Activated CD8-positive, alpha-beta T cell treated with anti-CD3 and anti-CD28 coated beads, Interleukin-2, amount 10 ng/mL, durations not matched to agents 7 days and 5 days (primary cell): ENCODE measurements around the gene ERGIC1. TPM values are rescaled to one million over a fixed set of nuclear protein-coding genes. Genes with fewer than 3 reads are reported as not detected.
"Not testable (repeated sequence)": the region's sequence is repeated elsewhere in the genome, so short reads cannot be mapped to it uniquely, and the experiment has no call there.

ENCODE experiments used
- ATAC-seq: fragments of 150-1000 bp; cut with Tn5 transposase; one replicate; pipeline ENCODE4 v1.10.0; 2021; ENCODE audit warnings: moderate library complexity
- CTCF ChIA-PET: fragments of 350-600 bp; sonication (Branson Sonifier 250); formaldehyde crosslinking; loops from one replicate; lab custom pipeline; 2021; ENCODE audit warnings: antibody characterized with exemption; lab: Charles Lee
- POLR2A ChIA-PET: fragments of 350-600 bp; sonication (Branson Sonifier 250); formaldehyde crosslinking; loops from one replicate; lab custom pipeline; 2021; ENCODE audit warnings: antibody characterized with exemption; lab: Charles Lee
- DNase-seq: peaks from one replicate; pipeline ENCODE4 v3.0.0-alpha.2; 2020
- H3K27ac Mint-ChIP-seq: one replicate; pipeline ENCODE4 v1.8.0; 2021; ENCODE audit warnings: mild to moderate bottlenecking, mixed read lengths
- H3K27me3 Mint-ChIP-seq: one replicate; pipeline ENCODE4 v1.8.0; 2021; ENCODE audit warnings: low read depth, mixed read lengths
- H3K36me3 Mint-ChIP-seq: one replicate; pipeline ENCODE4 v1.8.0; 2021; ENCODE audit warnings: low read depth, mixed read lengths
- H3K4me1 Mint-ChIP-seq: one replicate; pipeline ENCODE4 v1.8.0; 2021; ENCODE audit warnings: low read depth, mixed read lengths
- H3K4me3 Mint-ChIP-seq: one replicate; pipeline ENCODE4 v1.8.0; 2021; ENCODE audit warnings: mild to moderate bottlenecking, mixed read lengths
- H3K9me3 Mint-ChIP-seq: one replicate; pipeline ENCODE4 v1.8.0; 2022; ENCODE audit warnings: mixed read lengths; ENCODE audit not compliant: insufficient read depth
- total RNA-seq, 2 experiments: library from RNA; stranded (reverse); gene quantifications; one replicate each; pipeline ENCODE4 v1.2.3, GENCODE V29; 2021

Gene ERGIC1
- total RNA-seq, 2 experiments from 2014 or later, result 50.4 to 52.7 TPM

DNA sequence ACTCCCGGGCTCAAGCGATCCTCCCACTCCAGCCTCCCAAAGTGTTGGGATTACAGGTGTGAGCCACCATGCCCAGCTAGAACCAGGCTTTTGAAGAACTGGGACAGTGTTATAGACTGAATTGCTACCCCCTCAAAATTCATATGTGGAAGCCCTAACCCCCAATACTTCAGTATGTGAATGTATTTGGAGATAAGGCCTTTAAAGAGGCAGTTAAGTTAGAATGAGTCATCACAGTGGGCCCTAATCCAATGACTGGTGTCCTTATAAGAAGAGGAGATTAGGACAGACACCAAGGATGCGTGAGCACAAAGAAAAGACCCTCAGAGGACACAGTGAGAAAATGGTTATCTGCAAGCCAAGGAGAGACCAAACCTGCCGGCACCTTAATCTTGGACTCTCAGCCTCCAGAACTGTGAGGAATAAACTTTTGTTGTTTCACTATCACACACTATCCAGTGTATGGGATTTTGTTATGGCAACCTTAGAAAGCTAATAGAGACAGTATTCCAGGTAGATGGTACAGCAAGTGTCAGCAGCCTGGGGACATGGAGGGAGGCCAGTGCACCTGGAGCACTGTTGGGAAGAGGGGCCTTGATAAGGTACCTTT, 31.4 kb upstream of the ERGIC1 start:
- DNase-seq (no peak), ATAC-seq (no peak)
- Mint-ChIP-seq H3K4me1 (peaks cover 17% of the 10 kb centered on the region), H3K4me3 (no peak overlapping the region), H3K36me3 (no peaks in the 10 kb centered on the region), H3K27ac (no peak overlapping the region), H3K9me3 (no peaks in the 10 kb centered on the region), H3K27me3 (no peaks in the 10 kb centered on the region)
- ChIA-PET CTCF (no interaction called here), POLR2A (interaction anchor here (1.1 to 1.4 kb wide), 2 partner anchors 26 to 32 kb away, joined by 3 to 9 read pairs; partner anchors contain the start of gene DUSP1)

DNA sequence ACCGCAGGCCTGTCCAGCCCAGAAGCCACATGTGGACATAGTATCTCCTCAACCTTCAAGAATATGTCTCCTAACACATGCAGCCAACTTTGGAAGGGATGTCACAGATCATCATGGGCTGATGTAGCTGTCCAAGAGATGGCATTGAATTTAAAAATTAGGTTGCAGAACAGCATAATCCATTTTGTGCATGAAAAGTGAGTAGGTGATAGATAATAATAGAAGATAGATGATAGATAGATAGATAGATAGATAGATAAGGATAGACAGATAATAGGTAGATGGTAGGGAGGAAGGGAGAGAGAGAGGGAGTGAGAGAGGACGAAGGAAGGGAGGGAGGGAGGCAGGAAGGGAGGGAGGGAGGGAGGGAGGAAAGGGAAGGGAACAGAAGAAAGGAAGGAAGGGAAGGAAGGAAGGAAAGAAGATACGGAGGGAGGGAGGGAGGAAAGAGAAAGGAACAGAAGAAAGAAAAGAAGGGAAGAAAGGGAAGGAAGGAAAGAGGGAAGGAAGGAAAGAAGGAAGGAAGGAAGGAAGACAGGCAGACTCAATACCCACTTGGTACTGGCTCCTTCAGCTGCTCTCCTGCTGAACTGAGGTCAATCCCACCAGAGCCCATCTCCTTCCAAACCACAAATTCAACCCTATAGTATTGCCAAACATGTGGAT, 28.9 kb upstream of the ERGIC1 start:
- Mint-ChIP-seq H3K36me3 (no peaks in the 10 kb centered on the region), H3K4me3 (no peak overlapping the region), H3K4me1 (peaks cover 18% of the 10 kb centered on the region), H3K27ac (no peak overlapping the region), H3K27me3 (no peaks in the 10 kb centered on the region), H3K9me3 (no peaks in the 10 kb centered on the region)
- ChIA-PET POLR2A (no interaction called here), CTCF (interaction anchor here (1.4 kb wide), 1 partner anchor 90 kb away, joined by 5 read pairs; no protein-coding TSS in a partner anchor)
- DNase-seq (no peak), ATAC-seq (no peak)

DNA sequence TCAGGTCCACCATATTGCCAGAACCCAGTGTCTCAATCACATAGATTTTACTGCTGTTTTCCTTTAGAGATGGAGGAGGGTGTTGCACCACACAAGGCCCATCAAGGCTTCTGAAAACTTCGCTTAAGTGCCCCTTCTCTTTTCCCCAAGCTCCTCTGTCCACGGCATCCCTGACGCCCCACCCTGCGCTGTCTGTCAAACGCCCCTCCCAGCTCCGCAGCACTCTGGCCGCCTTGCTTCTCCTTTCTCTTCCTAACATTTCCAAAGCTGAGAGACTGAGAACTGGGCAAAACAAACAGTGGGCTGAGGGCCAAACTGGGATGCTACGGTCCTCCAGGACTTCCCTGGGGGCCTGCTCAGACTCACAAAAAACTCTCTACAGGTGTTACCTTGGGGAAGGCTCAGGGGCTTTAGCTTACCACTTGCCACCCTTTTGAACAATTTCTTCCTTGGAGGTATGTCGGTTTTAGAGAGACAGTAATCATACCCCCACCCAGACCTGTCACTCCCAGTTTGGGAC, 28.3 kb upstream of the ERGIC1 start:
- ChIA-PET POLR2A (no interaction called here), CTCF (interaction anchor here (1.1 to 1.4 kb wide), 2 partner anchors 30 to 91 kb away, joined by 3 to 5 read pairs; no protein-coding TSS in a partner anchor)
- no peak overlapping the region for H3K27ac Mint-ChIP-seq
- DNase-seq (no peak), ATAC-seq (no peak)
- H3K9me3 Mint-ChIP-seq, result no peaks in the 10 kb centered on the region
- no peak overlapping the region for H3K4me3 Mint-ChIP-seq
- no peaks in the 10 kb centered on the region for H3K36me3 Mint-ChIP-seq
- peaks cover 18% of the 10 kb centered on the region for H3K4me1 Mint-ChIP-seq
- no peaks in the 10 kb centered on the region for H3K27me3 Mint-ChIP-seq

DNA sequence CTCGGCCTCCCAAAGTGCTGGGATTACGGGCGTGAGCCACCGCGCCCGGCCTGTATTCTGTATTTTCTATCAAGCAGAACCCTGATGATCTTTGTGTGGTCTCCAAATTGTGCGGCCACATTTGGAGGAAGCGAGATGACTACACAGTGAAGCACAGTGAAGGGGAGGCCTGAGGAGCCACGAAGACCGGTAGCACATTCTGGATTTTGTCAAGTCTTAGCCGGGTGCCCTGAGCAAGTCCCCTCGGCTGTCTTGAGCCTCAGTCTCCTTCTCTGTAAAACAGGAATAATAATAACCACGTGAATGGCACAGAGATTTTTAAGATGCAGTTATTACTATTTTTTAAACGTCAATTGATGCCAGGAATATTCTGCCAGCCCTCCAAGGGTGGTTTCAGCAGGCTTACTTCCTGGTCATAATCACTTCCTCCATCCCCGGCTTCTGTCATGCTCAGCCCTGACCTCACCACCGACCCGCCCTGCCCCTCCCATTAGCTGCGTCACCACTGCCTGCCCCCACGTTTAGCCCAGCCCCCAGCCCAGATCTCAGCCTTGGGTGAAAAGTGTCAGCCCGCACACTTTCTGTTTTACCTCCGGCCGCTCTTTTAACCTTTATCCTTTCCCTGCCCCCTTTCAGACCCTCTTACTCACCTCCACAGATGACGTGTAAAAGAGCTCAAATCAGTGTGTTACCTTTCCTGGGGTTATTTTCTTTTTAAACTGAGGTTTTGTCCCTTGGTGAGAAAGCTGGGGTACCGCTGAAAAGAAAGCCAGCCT, 27.0 kb upstream of the ERGIC1 start:
- Mint-ChIP-seq H3K4me3 (peak overlapping the region; percentile 66), H3K27ac (peak overlapping the region; percentile 88), H3K36me3 (no peaks in the 10 kb centered on the region), H3K4me1 (peaks cover 18% of the 10 kb centered on the region), H3K27me3 (no peaks in the 10 kb centered on the region), H3K9me3 (no peaks in the 10 kb centered on the region)
- ChIA-PET POLR2A (interaction anchor here (0.7 to 1.9 kb wide), 5 partner anchors 13 to 36 kb away, joined by 4 to 17 read pairs (median 5); partner anchors contain the start of gene DUSP1), CTCF (interaction anchor here (0.9 to 1.5 kb wide), 7 partner anchors 10 to 152 kb away, joined by 3 to 10 read pairs (median 4); partner anchors contain the start of genes DUSP1 and RPL26L1)
- DNase-seq (peak; percentile 94), ATAC-seq (peak; percentile 96)

DNA sequence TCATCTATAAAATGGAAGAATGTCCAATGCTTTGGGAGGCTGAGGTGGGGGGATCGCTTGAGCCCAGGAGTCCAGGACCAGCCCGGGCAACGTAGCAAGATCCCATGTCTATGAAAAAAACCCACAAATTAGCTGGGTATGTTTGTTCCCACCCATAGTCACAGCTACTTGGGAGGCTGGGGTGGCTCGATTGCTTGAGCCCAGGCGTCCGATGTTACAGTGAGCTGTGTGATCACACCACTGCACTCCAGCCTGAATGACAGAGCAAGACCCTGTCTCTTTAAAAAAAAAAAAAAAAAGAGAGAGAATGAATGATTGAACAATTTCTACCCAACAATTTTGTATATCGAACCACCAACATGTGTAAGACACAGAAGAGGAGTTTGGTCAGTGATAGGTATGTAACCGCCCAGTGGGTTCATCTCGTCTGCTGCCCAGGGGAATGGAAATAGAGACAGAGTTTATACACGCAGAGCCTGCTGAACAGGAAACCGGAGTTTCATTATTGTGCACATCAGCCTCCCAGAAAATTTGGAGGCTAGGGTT, 26.2 kb upstream of the ERGIC1 start:
- no peak for ATAC-seq
- ChIA-PET CTCF (interaction anchor here (0.9 to 1.5 kb wide), 7 partner anchors 10 to 151 kb away, joined by 3 to 10 read pairs (median 4); partner anchors contain the start of genes DUSP1 and RPL26L1), POLR2A (interaction anchor here (0.7 to 1.9 kb wide), 5 partner anchors 14 to 37 kb away, joined by 4 to 17 read pairs (median 5); partner anchors contain the start of gene DUSP1)
- peaks cover 18% of the 10 kb centered on the region for H3K4me1 Mint-ChIP-seq
- H3K4me3 Mint-ChIP-seq, result peak overlapping the region; percentile 66
- H3K36me3 Mint-ChIP-seq, result no peaks in the 10 kb centered on the region
- no peaks in the 10 kb centered on the region for H3K27me3 Mint-ChIP-seq
- H3K27ac Mint-ChIP-seq, result peak overlapping the region; percentile 88
- H3K9me3 Mint-ChIP-seq, result no peaks in the 10 kb centered on the region
- DNase-seq, result no peak

DNA sequence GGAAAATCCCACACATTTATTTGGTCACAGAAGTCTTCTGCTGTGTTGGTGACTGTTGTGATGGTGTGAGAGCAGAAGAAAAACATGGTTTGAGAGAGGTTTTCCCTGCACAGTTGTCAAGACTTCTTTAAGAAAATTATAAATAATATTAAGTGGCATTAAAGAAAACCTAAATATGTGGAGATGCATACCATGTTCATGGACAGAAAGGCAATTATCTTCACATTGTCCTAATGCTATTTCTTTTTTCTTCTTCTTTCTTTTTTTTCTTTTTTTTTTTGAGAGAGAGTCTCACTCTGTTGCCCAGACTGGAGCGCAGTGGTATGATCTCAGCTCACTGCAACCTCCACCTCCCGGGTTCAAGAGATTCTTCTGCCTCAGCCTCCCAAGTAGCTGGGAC, 24.3 kb upstream of the ERGIC1 start:
- Mint-ChIP-seq H3K27me3 (peaks cover 7% of the 10 kb centered on the region), H3K27ac (no peak overlapping the region), H3K36me3 (no peaks in the 10 kb centered on the region), H3K4me3 (no peak overlapping the region), H3K9me3 (no peaks in the 10 kb centered on the region), H3K4me1 (peaks cover 18% of the 10 kb centered on the region)
- CTCF ChIA-PET, result no interaction called here
- ATAC-seq, result no peak
- no peak for DNase-seq
- POLR2A ChIA-PET, result interaction anchor here (0.7 to 1.5 kb wide), 2 partner anchors 12 to 39 kb away, joined by 3 to 6 read pairs; partner anchors contain the start of gene DUSP1

DNA sequence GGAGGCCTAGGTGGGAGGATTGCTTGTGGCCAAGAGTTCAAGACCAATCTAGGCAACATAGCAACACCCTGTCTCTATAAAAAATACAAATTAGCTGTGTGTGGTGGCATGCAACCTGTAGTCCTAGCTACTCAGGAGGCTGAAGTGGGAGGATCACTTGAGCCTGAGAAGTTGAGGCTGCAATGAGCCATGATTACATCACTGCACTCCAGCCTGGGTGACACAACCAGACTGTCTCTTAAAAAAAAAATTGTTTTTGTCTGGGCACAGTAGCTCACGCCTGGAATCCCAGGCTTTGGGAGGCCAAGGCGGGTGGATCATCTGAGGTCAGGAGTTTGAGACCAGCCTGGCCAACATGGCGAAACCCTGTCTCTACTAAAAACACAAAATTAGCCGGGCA, 23.1 kb upstream of the ERGIC1 start:
- H3K4me3 Mint-ChIP-seq, H3K36me3 Mint-ChIP-seq, DNase-seq, H3K9me3 Mint-ChIP-seq, CTCF ChIA-PET, H3K27ac Mint-ChIP-seq, ATAC-seq: not testable (repeated sequence)
- Mint-ChIP-seq H3K27me3 (peaks cover 11% of the 10 kb centered on the region), H3K4me1 (peaks cover 18% of the 10 kb centered on the region)
- POLR2A ChIA-PET, result interaction anchor here (1.5 kb wide), 1 partner anchor 40 kb away, joined by 6 read pairs; the partner anchor contains the start of gene DUSP1

DNA sequence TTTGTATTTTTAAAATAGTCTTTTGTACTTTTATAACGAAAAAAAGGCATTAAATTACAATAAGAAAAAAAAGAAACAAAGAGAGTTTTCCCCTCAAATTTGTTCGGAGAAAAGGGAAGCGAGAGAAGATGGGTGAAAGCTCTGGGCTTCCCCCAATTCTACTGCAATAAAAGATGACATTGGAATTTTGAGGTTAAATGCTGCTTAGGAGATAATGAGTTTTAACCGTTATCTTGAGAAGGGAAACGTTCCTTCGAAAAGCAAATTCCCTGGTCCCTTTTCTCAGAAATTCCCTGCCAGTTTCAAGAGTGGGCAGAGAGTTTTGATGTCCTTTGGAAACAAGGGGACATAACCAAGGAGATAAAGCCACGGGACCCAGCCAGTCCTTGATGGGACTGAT, 18.4 kb upstream of the ERGIC1 start:
- no peaks in the 10 kb centered on the region for H3K36me3 Mint-ChIP-seq
- DNase-seq (no peak), ATAC-seq (no peak)
- H3K27ac Mint-ChIP-seq, result no peak overlapping the region
- no peaks in the 10 kb centered on the region for H3K9me3 Mint-ChIP-seq
- H3K27me3 Mint-ChIP-seq, result peaks cover 16% of the 10 kb centered on the region
- H3K4me3 Mint-ChIP-seq, result no peak overlapping the region
- POLR2A ChIA-PET, result interaction anchor here (1.2 kb wide), 1 partner anchor 44 kb away, joined by 3 read pairs; no protein-coding TSS in a partner anchor
- H3K4me1 Mint-ChIP-seq, result no peaks in the 10 kb centered on the region
- CTCF ChIA-PET, result no interaction called here

DNA sequence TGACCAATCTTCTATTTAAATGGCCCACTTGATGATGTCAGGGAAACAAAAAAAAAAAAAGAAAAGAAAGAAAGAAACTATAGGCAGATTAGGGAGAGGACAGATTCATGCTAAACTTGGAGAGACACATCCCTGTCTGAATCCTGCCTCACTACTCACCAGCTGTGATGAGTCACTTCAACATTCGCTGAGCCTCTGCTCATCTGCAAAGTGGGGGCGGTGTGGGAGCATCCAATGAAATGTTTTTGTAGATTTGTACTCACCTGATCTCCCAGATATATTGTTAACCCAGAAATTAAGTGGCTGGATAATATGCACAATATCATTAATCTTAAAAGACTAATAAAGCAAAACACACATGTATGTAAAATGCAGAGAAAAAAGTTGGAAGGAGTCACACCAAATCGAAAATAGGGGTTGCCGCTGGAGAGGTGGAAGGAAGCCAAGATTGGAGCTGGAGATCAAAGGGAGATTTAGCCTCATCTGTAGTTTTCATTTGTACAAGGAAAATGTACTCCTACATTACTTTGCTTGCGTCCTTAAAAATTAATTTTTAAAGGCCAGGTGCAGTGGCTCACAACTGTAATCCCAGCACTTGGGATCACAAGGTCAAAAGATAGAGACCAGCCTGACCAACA, 17.0 kb upstream of the ERGIC1 start:
- Mint-ChIP-seq H3K4me1 (no peaks in the 10 kb centered on the region), H3K27ac (no peak overlapping the region), H3K4me3 (no peak overlapping the region), H3K27me3 (peaks cover 16% of the 10 kb centered on the region), H3K36me3 (no peaks in the 10 kb centered on the region), H3K9me3 (no peaks in the 10 kb centered on the region)
- ChIA-PET CTCF (no interaction called here), POLR2A (interaction anchor here (1.2 kb wide), 1 partner anchor 45 kb away, joined by 3 read pairs; no protein-coding TSS in a partner anchor)
- DNase-seq (no peak), ATAC-seq (no peak)

DNA sequence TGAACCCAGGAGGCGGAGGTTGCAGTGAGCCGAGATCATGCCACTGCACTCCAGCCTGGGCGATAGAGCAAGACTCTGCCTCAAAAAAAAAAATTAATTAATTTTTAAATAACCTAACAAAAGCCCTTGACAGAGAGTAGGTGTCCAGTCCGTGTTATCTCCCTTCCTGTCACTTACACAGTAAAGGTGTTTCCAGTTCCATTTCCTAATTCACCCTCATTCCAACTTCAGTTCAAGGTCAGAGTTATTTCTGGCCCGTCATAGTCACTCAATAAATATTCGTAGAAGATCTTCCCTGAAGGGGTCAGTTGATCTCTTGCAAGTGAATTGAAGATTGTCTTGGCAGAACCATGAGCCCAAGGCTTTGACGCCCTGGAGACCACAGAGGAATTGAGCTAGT, 16.4 kb upstream of the ERGIC1 start:
- no peaks in the 10 kb centered on the region for H3K9me3 Mint-ChIP-seq
- POLR2A ChIA-PET, result no interaction called here

More for the DNA sequence above, 16.4 kb upstream of the ERGIC1 start:
- CTCF ChIA-PET, result interaction anchor here (1.1 kb wide), 1 partner anchor 12 kb away, joined by 3 read pairs; no protein-coding TSS in a partner anchor
- DNase-seq (no peak), ATAC-seq (no peak)
- Mint-ChIP-seq H3K36me3 (no peaks in the 10 kb centered on the region), H3K4me3 (no peak overlapping the region), H3K27ac (no peak overlapping the region), H3K27me3 (peaks cover 16% of the 10 kb centered on the region), H3K4me1 (no peaks in the 10 kb centered on the region)
